MM.1S (cell line): Measurements from ENCODE around the gene CCSER1.

ENCODE experiments used
- DNase-seq: peaks from one replicate; pipeline ENCODE4 v3.0.0-alpha.2; 2015
- H2AFZ ChIP-seq: fragments of 300-600 bp; sonication (generic); 2 replicates; pipeline ENCODE4 v1.6.0; 2016; ENCODE audit warnings: antibody characterized with exemption, low read length
- H3F3A ChIP-seq: fragments of 300-600 bp; sonication (generic); 2 replicates; pipeline ENCODE4 v1.6.1; 2016; ENCODE audit warnings: mild to moderate bottlenecking, antibody characterized with exemption, low read length, moderate library complexity, mixed read lengths; ENCODE audit not compliant: insufficient read depth
- H3K27ac ChIP-seq: fragments of 300-600 bp; sonication (generic); 2 replicates; pipeline ENCODE4 v1.5.1; 2016; ENCODE audit warnings: mild to moderate bottlenecking, low read length
- H3K27me3 ChIP-seq: fragments of 300-600 bp; sonication (generic); replicated peaks from 2 replicates; pipeline ENCODE4 v1.6.0; 2016; ENCODE audit warnings: low read length; ENCODE audit not compliant: insufficient read depth
- H3K36me3 ChIP-seq: fragments of 300-600 bp; sonication (generic); replicated peaks from 2 replicates; pipeline ENCODE4 v1.6.1; 2016; ENCODE audit warnings: mild to moderate bottlenecking, low read length, mixed read lengths; ENCODE audit not compliant: insufficient read depth
- H3K4me1 ChIP-seq: fragments of 300-600 bp; sonication (generic); 2 replicates; pipeline ENCODE4 v1.6.1; 2016; ENCODE audit warnings: low read length, mixed read lengths
- H3K4me2 ChIP-seq: fragments of 300-600 bp; sonication (generic); 2 replicates; pipeline ENCODE4 v1.6.0; 2016; ENCODE audit warnings: low read depth, low read length
- H3K4me3 ChIP-seq: fragments of 300-600 bp; sonication (generic); 2 replicates; pipeline ENCODE4 v1.5.1; 2016; ENCODE audit warnings: low read length, mixed read lengths
- H3K79me2 ChIP-seq: fragments of 300-600 bp; sonication (generic); 2 replicates; pipeline ENCODE4 v1.6.1; 2016; ENCODE audit warnings: mixed run types, low read length, mixed read lengths
- H3K9ac ChIP-seq: fragments of 300-600 bp; sonication (generic); 2 replicates; pipeline ENCODE4 v1.6.1; 2016; ENCODE audit warnings: low read length, mixed read lengths
- H3K9me2 ChIP-seq: fragments of 300-600 bp; sonication (generic); replicated peaks from 2 replicates; pipeline ENCODE4 v1.6.1; 2016; ENCODE audit warnings: mild to moderate bottlenecking, low read length, mixed read lengths; ENCODE audit not compliant: insufficient read depth
- H3K9me3 ChIP-seq: fragments of 300-600 bp; sonication (generic); replicated peaks from 2 replicates; pipeline ENCODE4 v1.6.1; 2016; ENCODE audit warnings: mild to moderate bottlenecking, low read length, mixed read lengths; ENCODE audit not compliant: insufficient read depth
- H4K20me1 ChIP-seq: fragments of 300-600 bp; sonication (generic); 2 replicates; pipeline ENCODE4 v1.6.1; 2016; ENCODE audit warnings: mild to moderate bottlenecking, low read length, moderate library complexity, mixed read lengths; ENCODE audit not compliant: insufficient read depth
- EZH2 ChIP-seq: fragments of 300-600 bp; sonication (generic); optimal IDR thresholded peaks from 2 replicates; pipeline ENCODE3; 2017; ENCODE audit warnings: low read depth, mild to moderate bottlenecking, antibody characterized with exemption, low read length, mixed read lengths
- EZH2phosphoT487 ChIP-seq: fragments of 300-600 bp; sonication (generic); IDR thresholded peaks from 2 replicates; pipeline ENCODE4 v1.6.1; 2018; ENCODE audit warnings: antibody characterized with exemption, low read length
- TF ChIP-seq, protein P1 (sequence below): fragments of 300-600 bp; sonication (generic); IDR thresholded peaks from 2 replicates; pipeline ENCODE4 v1.5.1; 2016; ENCODE audit warnings: antibody characterized with exemption, low read length, mixed read lengths

The CCSER1 gene

DNA sequence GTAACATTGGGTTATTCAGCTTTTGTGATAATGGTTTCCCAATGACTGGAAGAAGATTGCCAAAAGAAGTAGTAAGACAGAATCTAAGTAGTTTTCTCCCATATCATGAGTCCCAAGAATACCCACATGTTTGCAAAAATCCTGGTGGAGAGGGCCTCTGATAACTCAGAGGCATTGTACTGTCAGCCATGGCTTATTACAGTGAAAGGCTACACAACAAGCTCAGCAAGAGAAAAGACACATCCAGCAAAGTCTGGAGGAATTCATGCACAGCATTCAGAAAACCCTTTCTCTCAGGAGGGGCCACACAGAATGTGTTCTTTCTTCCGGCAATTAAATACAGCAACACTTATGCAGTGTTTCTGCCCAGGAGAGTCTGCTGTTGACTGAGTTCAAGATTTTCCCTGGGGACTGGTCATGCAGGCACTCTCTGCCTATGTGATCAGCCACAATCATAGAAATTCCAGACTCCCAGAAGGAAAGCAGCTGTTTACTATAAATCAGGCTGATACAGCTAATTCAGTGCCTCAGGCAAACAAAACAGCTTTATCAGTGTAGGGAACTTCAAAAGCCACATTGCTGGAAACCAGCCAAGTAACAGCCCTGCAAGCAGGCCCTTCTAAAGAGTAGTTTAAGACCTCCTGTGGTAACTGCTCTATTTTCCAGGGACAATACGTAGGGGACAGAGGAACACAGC lies 937.1 kb downstream of the CCSER1 start:
- DNase-seq = no peak
- Histone ChIP-seq H3K9me2 (no peaks in the 10 kb centered on the region), H3K4me2 (no peak overlapping the region), H3K27ac (no peak overlapping the region), H3K27me3 (no peaks in the 10 kb centered on the region), H3K36me3 (no peaks in the 10 kb centered on the region), H3K4me1 (no peaks in the 10 kb centered on the region), H3K9ac (no peak overlapping the region), H3K79me2 (no peaks in the 10 kb centered on the region), H4K20me1 (no peaks in the 10 kb centered on the region), H3K4me3 (no peak overlapping the region), H3F3A (no peaks in the 10 kb centered on the region), H2AFZ (no peak overlapping the region), H3K9me3 (no peaks in the 10 kb centered on the region)
- TF ChIP-seq EZH2 = no peak
- TF ChIP-seq EZH2phosphoT487 = no peak

DNA sequence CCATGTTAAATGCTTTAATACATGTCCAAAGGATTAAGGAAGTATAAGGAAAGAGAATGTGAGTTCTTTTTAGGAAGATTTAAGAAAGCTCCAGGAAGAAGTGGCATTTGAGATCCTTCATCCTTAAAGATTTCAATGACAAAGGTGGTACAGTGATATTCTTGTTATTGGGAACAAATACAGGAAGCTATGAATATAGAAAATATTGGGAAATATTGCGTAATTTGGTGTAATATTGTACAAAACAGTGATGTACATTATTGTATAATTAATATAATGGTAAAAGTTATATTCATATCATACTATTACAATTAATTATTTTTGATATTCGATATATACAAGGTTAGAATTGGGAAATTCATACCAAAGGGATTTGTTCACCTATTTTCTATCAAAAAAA lies 937.9 kb downstream of the CCSER1 start:
- no peaks in the 10 kb centered on the region for H3K9me3 ChIP-seq
- no peaks in the 10 kb centered on the region for H3F3A ChIP-seq
- H3K79me2 ChIP-seq = no peaks in the 10 kb centered on the region
- H2AFZ ChIP-seq = no peak overlapping the region
- H3K36me3 ChIP-seq = no peaks in the 10 kb centered on the region
- no peaks in the 10 kb centered on the region for H4K20me1 ChIP-seq
- no peaks in the 10 kb centered on the region for H3K27me3 ChIP-seq
- H3K4me2 ChIP-seq = no peak overlapping the region
- no peak overlapping the region for H3K9ac ChIP-seq
- no peaks in the 10 kb centered on the region for H3K4me1 ChIP-seq
- no peak for TF ChIP-seq EZH2
- TF ChIP-seq, protein P1, sequence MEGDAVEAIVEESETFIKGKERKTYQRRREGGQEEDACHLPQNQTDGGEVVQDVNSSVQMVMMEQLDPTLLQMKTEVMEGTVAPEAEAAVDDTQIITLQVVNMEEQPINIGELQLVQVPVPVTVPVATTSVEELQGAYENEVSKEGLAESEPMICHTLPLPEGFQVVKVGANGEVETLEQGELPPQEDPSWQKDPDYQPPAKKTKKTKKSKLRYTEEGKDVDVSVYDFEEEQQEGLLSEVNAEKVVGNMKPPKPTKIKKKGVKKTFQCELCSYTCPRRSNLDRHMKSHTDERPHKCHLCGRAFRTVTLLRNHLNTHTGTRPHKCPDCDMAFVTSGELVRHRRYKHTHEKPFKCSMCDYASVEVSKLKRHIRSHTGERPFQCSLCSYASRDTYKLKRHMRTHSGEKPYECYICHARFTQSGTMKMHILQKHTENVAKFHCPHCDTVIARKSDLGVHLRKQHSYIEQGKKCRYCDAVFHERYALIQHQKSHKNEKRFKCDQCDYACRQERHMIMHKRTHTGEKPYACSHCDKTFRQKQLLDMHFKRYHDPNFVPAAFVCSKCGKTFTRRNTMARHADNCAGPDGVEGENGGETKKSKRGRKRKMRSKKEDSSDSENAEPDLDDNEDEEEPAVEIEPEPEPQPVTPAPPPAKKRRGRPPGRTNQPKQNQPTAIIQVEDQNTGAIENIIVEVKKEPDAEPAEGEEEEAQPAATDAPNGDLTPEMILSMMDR = no peak
- TF ChIP-seq EZH2phosphoT487 = no peak
- H3K27ac ChIP-seq = no peak overlapping the region
- DNase-seq = no peak
- no peak overlapping the region for H3K4me3 ChIP-seq
- no peaks in the 10 kb centered on the region for H3K9me2 ChIP-seq

DNA sequence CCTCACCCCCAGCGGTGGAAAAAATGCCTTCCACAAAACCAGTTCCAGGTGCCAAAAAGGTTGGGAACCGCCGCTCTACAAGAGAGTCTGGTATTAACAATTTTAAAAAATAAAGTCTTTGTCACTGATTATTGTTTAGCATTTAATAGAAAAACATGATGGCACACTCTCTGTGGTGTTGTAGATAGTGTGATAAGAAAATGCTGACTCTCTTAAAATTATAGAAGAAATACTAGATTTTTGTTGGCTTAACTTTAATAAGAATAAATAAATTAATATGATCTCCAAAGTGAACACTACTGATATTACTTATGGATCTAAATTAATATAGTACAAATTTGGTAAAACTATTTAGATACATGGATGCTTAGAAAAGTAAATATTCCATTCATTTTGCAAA lies 943.5 kb downstream of the CCSER1 start:
- Histone ChIP-seq H3K79me2 (no peaks in the 10 kb centered on the region), H3K4me3 (no peak overlapping the region), H4K20me1 (no peaks in the 10 kb centered on the region), H3K36me3 (no peaks in the 10 kb centered on the region), H3F3A (no peaks in the 10 kb centered on the region), H3K27me3 (no peaks in the 10 kb centered on the region), H3K9me2 (no peaks in the 10 kb centered on the region), H2AFZ (no peak overlapping the region), H3K9me3 (no peaks in the 10 kb centered on the region), H3K9ac (no peak overlapping the region), H3K4me1 (no peaks in the 10 kb centered on the region), H3K27ac (no peak overlapping the region), H3K4me2 (no peak overlapping the region)
- TF ChIP-seq EZH2phosphoT487 (no peak), EZH2 (no peak)
- TF ChIP-seq, protein P1 = no peak
- no peak for DNase-seq

DNA sequence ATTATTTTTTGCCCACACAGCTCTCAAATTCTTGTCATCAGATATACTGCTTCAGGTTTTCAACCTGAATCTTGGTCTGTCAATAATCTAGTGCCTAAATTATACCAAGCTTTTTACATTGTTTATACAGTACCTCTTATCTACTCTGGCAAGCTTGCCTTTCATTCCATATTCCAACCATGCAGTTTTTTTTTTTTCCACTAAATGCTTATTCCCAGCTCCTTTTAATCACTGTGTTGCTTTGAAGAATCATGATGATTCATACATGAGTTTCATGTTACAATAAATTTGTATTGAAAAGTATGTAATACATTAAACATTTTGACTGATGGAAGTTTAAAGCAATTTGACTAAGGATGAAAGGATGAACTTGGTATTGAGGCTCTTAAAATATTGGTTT lies 949.0 kb downstream of the CCSER1 start:
- Histone ChIP-seq H3K4me1 (no peaks in the 10 kb centered on the region), H3K9me2 (no peaks in the 10 kb centered on the region), H4K20me1 (no peaks in the 10 kb centered on the region), H3K79me2 (no peaks in the 10 kb centered on the region), H3F3A (no peaks in the 10 kb centered on the region), H3K36me3 (no peaks in the 10 kb centered on the region), H2AFZ (no peak overlapping the region), H3K27me3 (no peaks in the 10 kb centered on the region), H3K27ac (no peak overlapping the region), H3K9ac (no peak overlapping the region), H3K4me2 (no peak overlapping the region), H3K9me3 (no peaks in the 10 kb centered on the region), H3K4me3 (no peak overlapping the region)
- no peak for DNase-seq
- TF ChIP-seq EZH2 (no peak), EZH2phosphoT487 (no peak)
- TF ChIP-seq, protein P1 = no peak
